Astrocyte (in vitro differentiated cells and primary cell): ENCODE data around the gene NRBF2. TPM values are rescaled to one million over a fixed set of nuclear protein-coding genes. Genes with fewer than 3 reads are reported as not detected.

Experiments used
- DNase-seq: peaks from one replicate; pipeline ENCODE4 v3.0.0-alpha.2; 2010; ENCODE audit warnings: low read depth
- FAIRE-seq: peaks from 2 replicates; lab custom pipeline; 2011; peaks lifted over from hg19 to GRCh38; lab: Jason Lieb, UNC
- H2AFZ ChIP-seq: 2 replicates; pipeline ENCODE4 v1.6.0; 2012; ENCODE audit warnings: low read depth, low read length, inconsistent platforms
- H3K27ac ChIP-seq: 2 replicates; pipeline ENCODE4 v1.5.1; 2011; ENCODE audit warnings: low read depth, low read length, inconsistent platforms
- H3K27me3 ChIP-seq: 2 replicates; pipeline ENCODE4 v1.6.0; 2011; ENCODE audit warnings: low read length, inconsistent platforms; ENCODE audit not compliant: insufficient read depth
- H3K36me3 ChIP-seq: 2 replicates; pipeline ENCODE4 v1.5.1; 2011; ENCODE audit warnings: low read length, inconsistent platforms; ENCODE audit not compliant: insufficient read depth
- H3K4me1 ChIP-seq: 2 replicates; pipeline ENCODE4 v1.5.1; 2011; ENCODE audit warnings: low read length, inconsistent platforms; ENCODE audit not compliant: insufficient read depth
- H3K4me2 ChIP-seq: 2 replicates; pipeline ENCODE4 v1.6.0; 2012; ENCODE audit warnings: low read length, inconsistent platforms
- H3K4me3 ChIP-seq: 2 replicates; pipeline ENCODE4 v1.5.1; 2011; ENCODE audit warnings: low read depth, mild to moderate bottlenecking, low read length, inconsistent platforms; ENCODE audit not compliant: insufficient read depth
- H3K79me2 ChIP-seq: 2 replicates; pipeline ENCODE4 v1.6.0; 2012; ENCODE audit warnings: mild to moderate bottlenecking, low read length, inconsistent platforms; ENCODE audit not compliant: insufficient read depth
- H3K9ac ChIP-seq: 2 replicates; pipeline ENCODE4 v1.6.0; 2012; ENCODE audit warnings: mild to moderate bottlenecking, low read length, inconsistent platforms
- H3K9me3 ChIP-seq: 2 replicates; pipeline ENCODE4 v1.5.1; 2012; ENCODE audit warnings: low read depth, mild to moderate bottlenecking, low read length, inconsistent platforms; ENCODE audit not compliant: insufficient read depth
- H4K20me1 ChIP-seq: 2 replicates; pipeline ENCODE4 v1.6.0; 2012; ENCODE audit warnings: low read length, inconsistent platforms; ENCODE audit not compliant: insufficient read depth
- H3K27ac Mint-ChIP-seq: one replicate; pipeline ENCODE4 v1.8.0; 2021; ENCODE audit warnings: mild to moderate bottlenecking, mixed read lengths; ENCODE audit not compliant: unreplicated experiment
- H3K27me3 Mint-ChIP-seq: one replicate; pipeline ENCODE4 v1.8.0; 2021; ENCODE audit warnings: low read depth, mixed read lengths; ENCODE audit not compliant: unreplicated experiment
- H3K36me3 Mint-ChIP-seq: one replicate; pipeline ENCODE4 v1.8.0; 2021; ENCODE audit warnings: low read depth, mixed read lengths; ENCODE audit not compliant: unreplicated experiment
- H3K4me1 Mint-ChIP-seq: one replicate; pipeline ENCODE4 v1.8.0; 2021; ENCODE audit warnings: low read depth, mixed read lengths; ENCODE audit not compliant: unreplicated experiment
- H3K4me3 Mint-ChIP-seq: one replicate; pipeline ENCODE4 v1.8.0; 2021; ENCODE audit warnings: mild to moderate bottlenecking, moderate library complexity, mixed read lengths; ENCODE audit not compliant: unreplicated experiment
- H3K9me3 Mint-ChIP-seq: one replicate; pipeline ENCODE4 v1.8.0; 2021; ENCODE audit warnings: mild to moderate bottlenecking, mixed read lengths; ENCODE audit not compliant: unreplicated experiment
- CTCF ChIP-seq: IDR thresholded peaks from 2 replicates; pipeline ENCODE4 v1.5.1; 2011; ENCODE audit warnings: low read depth, mild to moderate bottlenecking, inconsistent platforms, low read length, moderate library complexity; ENCODE audit not compliant: insufficient read depth
- EZH2 ChIP-seq: IDR thresholded peaks from 2 replicates; pipeline ENCODE4 v1.6.1; 2012; ENCODE audit warnings: mild to moderate bottlenecking, low read length, inconsistent platforms; ENCODE audit not compliant: insufficient read depth
- total RNA-seq: library from RNA; stranded (reverse); gene quantifications from 2 replicates; pipeline ENCODE4 v1.2.1, GENCODE V29; 2021

The NRBF2 gene
- total RNA-seq, 1 donor from 2014 or later = 55.4 TPM

- H3K27me3 ChIP-seq = no peaks in the 10 kb centered on the region
- peaks cover 32% of the 10 kb centered on the region for H4K20me1 ChIP-seq
- FAIRE-seq (no peak), DNase-seq (no peak)
- Mint-ChIP-seq H3K9me3 (no peaks in the 10 kb centered on the region), H3K4me1 (peaks cover 2% of the 10 kb centered on the region), H3K27me3 (no peaks in the 10 kb centered on the region), H3K4me3 (no peak overlapping the region), H3K36me3 (peaks cover 2% of the 10 kb centered on the region), H3K27ac (no peak overlapping the region)
- TF ChIP-seq EZH2 (no peak), CTCF (no peak)
- H3K9ac ChIP-seq = no peak overlapping the region
- H3K4me2 ChIP-seq = no peak overlapping the region
- H2AFZ ChIP-seq = no peak overlapping the region
- H3K9me3 ChIP-seq = no peaks in the 10 kb centered on the region
- peaks cover 9% of the 10 kb centered on the region for H3K4me1 ChIP-seq
- no peak overlapping the region for H3K4me3 ChIP-seq
- peaks cover 21% of the 10 kb centered on the region for H3K36me3 ChIP-seq
- H3K27ac ChIP-seq = no peak overlapping the region
- H3K79me2 ChIP-seq = peaks cover 20% of the 10 kb centered on the region
These were observed 67.3 kb downstream of the NRBF2 start for GRCh38 chr10:63200431-63200830.

GRCh38 chr10:63201118-63201517 is 68.0 kb downstream of the NRBF2 start:
- Mint-ChIP-seq H3K27me3 (no peaks in the 10 kb centered on the region), H3K27ac (no peak overlapping the region), H3K4me1 (peaks cover 2% of the 10 kb centered on the region), H3K4me3 (no peak overlapping the region), H3K36me3 (peaks cover 2% of the 10 kb centered on the region), H3K9me3 (no peaks in the 10 kb centered on the region)
- Histone ChIP-seq H3K27me3 (no peaks in the 10 kb centered on the region), H3K4me1 (peaks cover 9% of the 10 kb centered on the region), H3K36me3 (peaks cover 21% of the 10 kb centered on the region), H2AFZ (no peak overlapping the region), H3K79me2 (peaks cover 26% of the 10 kb centered on the region), H3K4me2 (no peak overlapping the region), H3K9ac (no peak overlapping the region), H3K9me3 (no peaks in the 10 kb centered on the region), H3K4me3 (no peak overlapping the region), H3K27ac (no peak overlapping the region), H4K20me1 (peaks cover 38% of the 10 kb centered on the region)
- no peak for FAIRE-seq
- no peak for DNase-seq
- no peak for TF ChIP-seq EZH2
- TF ChIP-seq CTCF = no peak
